NCI-H1105 treated with DMSO at 0.1 percent for 48 hours (cell line): ENCODE data around the gene OGDH.

Experiments
- DNase-seq: peaks from one replicate; lab custom pipeline; 2025; lab: John Stamatoyannopoulos, UW

OGDH gene

GRCh38 chr7:44638611-44639557 is 32.5 kb downstream of the OGDH start:
- no peak for DNase-seq

GRCh38 chr7:44639671-44640321 is 33.4 kb downstream of the OGDH start:
- DNase-seq: no peak

- DNase-seq: no peak
Observed at GRCh38 chr7:44643206-44643605, 36.8 kb downstream of the OGDH start.

- no peak for DNase-seq
Observed at GRCh38 chr7:44645254-44645653, 38.8 kb downstream of the OGDH start.

- no peak for DNase-seq
Observed at GRCh38 chr7:44645696-44646095, 39.3 kb downstream of the OGDH start.

- DNase-seq: no peak
Observed at GRCh38 chr7:44646176-44646920, 39.9 kb downstream of the OGDH start.

GRCh38 chr7:44646921-44647636 is 40.7 kb downstream of the OGDH start:
- no peak for DNase-seq

GRCh38 chr7:44647981-44648714 is 41.7 kb downstream of the OGDH start:
- no peak for DNase-seq

GRCh38 chr7:44650242-44650641 is 43.8 kb downstream of the OGDH start:
- no peak for DNase-seq

GRCh38 chr7:44650772-44651171 is 44.3 kb downstream of the OGDH start:
- DNase-seq: no peak

GRCh38 chr7:44652535-44652934 is 46.1 kb downstream of the OGDH start:
- no peak for DNase-seq

GRCh38 chr7:44654255-44654796 is 47.9 kb downstream of the OGDH start:
- DNase-seq: no peak

GRCh38 chr7:44655341-44655740 is 48.9 kb downstream of the OGDH start:
- no peak for DNase-seq

GRCh38 chr7:44658979-44659378 is 52.6 kb downstream of the OGDH start:
- no peak for DNase-seq

GRCh38 chr7:44661233-44661632 is 54.8 kb downstream of the OGDH start:
- DNase-seq: no peak

- no peak for DNase-seq
Observed at GRCh38 chr7:44664780-44665461, 58.5 kb downstream of the OGDH start.

- DNase-seq: no peak
Observed at GRCh38 chr7:44665531-44666213, 59.2 kb downstream of the OGDH start.

GRCh38 chr7:44666566-44666965 is 60.1 kb downstream of the OGDH start:
- DNase-seq: no peak

- no peak for DNase-seq
Observed at GRCh38 chr7:44667190-44667589, 60.8 kb downstream of the OGDH start.

GRCh38 chr7:44671069-44671468 is 64.6 kb downstream of the OGDH start:
- no peak for DNase-seq
